HepG2 (cell line): Measurements from ENCODE around the gene LRRC3. TPM values are rescaled to one million over a fixed set of nuclear protein-coding genes. Genes with fewer than 3 reads are reported as not detected.

Experiments
- ATAC-seq: fragments of 200-7000 bp; cut with Tn5 transposase; 3 replicates; pipeline ENCODE4 v1.9.1; 2020; ENCODE audit warnings: mild to moderate bottlenecking, moderate library complexity
- BruUV-seq: library from RNA; stranded (reverse); fragments of 400-500 nt; replicated peaks from 2 replicates; lab custom pipeline; 2021; lab: Mats Ljungman, UMichigan
- CTCF ChIA-PET: fragments of 300-600 bp; formaldehyde crosslinking; extraction: SDS; loops from one replicate; lab custom pipeline; 2021; ENCODE audit warnings: low total read pairs, inconsistent platforms, low intra/inter-chr PET ratio; lab: Yijun Ruan, JAX
- POLR2A ChIA-PET: fragments of 350-600 bp; sonication (Branson Sonifier 250); formaldehyde crosslinking; loops from one replicate; lab custom pipeline; 2020; ENCODE audit warnings: antibody characterized with exemption, inconsistent platforms; lab: Yijun Ruan, JAX
- DNase-seq: peaks from one replicate; pipeline ENCODE4 v3.0.0-alpha.2; 2015; ENCODE audit warnings: low spot score
- FAIRE-seq: peaks from 3 replicates; lab custom pipeline; 2011; peaks lifted over from hg19 to GRCh38; lab: Jason Lieb, UNC
- H2AFZ ChIP-seq: one replicate; pipeline ENCODE4 v1.6.1; 2011; ENCODE audit warnings: low read length, inconsistent platforms
- H3K27ac ChIP-seq: fragments of 300-600 bp; 3 replicates; pipeline ENCODE4 v1.8.0; 2011; ENCODE audit warnings: mixed run types, mild to moderate bottlenecking, mixed read lengths, low read length, inconsistent platforms; ENCODE audit not compliant: insufficient read depth; ENCODE audit errors: extremely low read length
- H3K27me3 ChIP-seq, 2 experiments: fragments of 200-600 bp in 1 of 2; 2 replicates in 1 of 2; 3 replicates in 1 of 2; pipeline versions ENCODE4 v1.6.0 to v1.8.0; 2011; ENCODE audit warnings: low read length in 2 of 2, mild to moderate bottlenecking in 2 of 2, moderate library complexity in 2 of 2, inconsistent platforms in 1 of 2; ENCODE audit not compliant: insufficient read depth in 2 of 2, control insufficient read depth in 1 of 2
- H3K36me3 ChIP-seq, 2 experiments: fragments of 200-600 bp in 1 of 2; replicated peaks in 1 of 2; 2 replicates in 1 of 2; 3 replicates in 1 of 2; pipeline versions ENCODE4 v1.5.1 to v1.8.0; 2011; ENCODE audit warnings: low read length in 2 of 2, inconsistent platforms in 1 of 2; ENCODE audit not compliant: insufficient read depth in 2 of 2, control insufficient read depth in 1 of 2
- H3K4me1 ChIP-seq: 2 replicates; pipeline ENCODE4 v1.5.1; 2012; ENCODE audit warnings: low read length, inconsistent platforms; ENCODE audit not compliant: insufficient read depth
- H3K4me2 ChIP-seq: 2 replicates; pipeline ENCODE4 v1.6.0; 2011; ENCODE audit warnings: low read depth, low read length, inconsistent platforms
- H3K4me3 ChIP-seq, 3 experiments: fragments of 200-600 bp in 1 of 3; sonication (generic), shearing (Covaris generic) in 1 of 3; replicated peaks in 1 of 3; 2 replicates each; pipeline ENCODE4 v1.5.1; 2011 to 2016; ENCODE audit warnings: low read length in 3 of 3, inconsistent platforms in 2 of 3, low read depth in 2 of 3, mild to moderate bottlenecking in 2 of 3, control low read depth in 1 of 3, mixed read lengths in 1 of 3; ENCODE audit not compliant: insufficient read depth in 1 of 3
- H3K79me2 ChIP-seq: one replicate; pipeline ENCODE4 v1.6.1; 2011; ENCODE audit warnings: low read length, inconsistent platforms; ENCODE audit not compliant: insufficient read depth
- H3K9ac ChIP-seq: 2 replicates; pipeline ENCODE4 v1.6.0; 2011; ENCODE audit warnings: mild to moderate bottlenecking, low read depth, low read length, inconsistent platforms; ENCODE audit not compliant: insufficient read depth
- H3K9me3 ChIP-seq: 2 replicates; pipeline ENCODE4 v1.5.1; 2012; ENCODE audit warnings: mild to moderate bottlenecking, low read length
- H4K20me1 ChIP-seq: 2 replicates; pipeline ENCODE4 v1.6.0; 2011; ENCODE audit warnings: inconsistent platforms, mild to moderate bottlenecking, low read length, moderate library complexity; ENCODE audit not compliant: insufficient read depth
- CENPT ChIP-seq: sonication (generic); formaldehyde crosslinking; IDR thresholded peaks from 2 replicates; pipeline ENCODE4 v1.8.0; 2022; ENCODE audit warnings: low read depth, mild to moderate bottlenecking, moderate library complexity, missing genetic modification reagents
- EED ChIP-seq: sonication (generic); formaldehyde crosslinking; IDR thresholded peaks from 2 replicates; pipeline ENCODE4 v1.5.0; 2020; ENCODE audit warnings: mild to moderate bottlenecking, missing genetic modification reagents
- FOXJ3 ChIP-seq: sonication (generic); formaldehyde crosslinking; IDR thresholded peaks from 2 replicates; pipeline ENCODE4 v1.4.0; 2020; ENCODE audit warnings: missing genetic modification reagents, mild to moderate bottlenecking, borderline replicate concordance
- GLI4 ChIP-seq: sonication (generic); formaldehyde crosslinking; IDR thresholded peaks from 2 replicates; pipeline ENCODE4 v1.5.1; 2020; ENCODE audit warnings: missing genetic modification reagents, mild to moderate bottlenecking, moderate library complexity, borderline replicate concordance
- HDAC1 ChIP-seq: sonication (generic); formaldehyde crosslinking; IDR thresholded peaks from 2 replicates; pipeline ENCODE4 v1.5.1; 2020; ENCODE audit warnings: mild to moderate bottlenecking, missing genetic modification reagents
- MTF2 ChIP-seq: sonication (generic); formaldehyde crosslinking; IDR thresholded peaks from 2 replicates; pipeline ENCODE4 v1.5.0; 2020; ENCODE audit warnings: missing genetic modification reagents, borderline replicate concordance
- NFKBIZ ChIP-seq: IDR thresholded peaks from 2 replicates; pipeline ENCODE4 v1.6.1; 2018; ENCODE audit warnings: missing genetic modification reagents, missing compliant biosample characterization
- PATZ1 ChIP-seq: sonication (generic); formaldehyde crosslinking; IDR thresholded peaks from 2 replicates; pipeline ENCODE4 v1.4.0; 2020; ENCODE audit warnings: missing genetic modification reagents
- SNAPC5 ChIP-seq: sonication (generic); formaldehyde crosslinking; IDR thresholded peaks from 2 replicates; pipeline ENCODE4 v1.8.1; 2023; ENCODE audit warnings: mild to moderate bottlenecking, missing genetic modification reagents, borderline replicate concordance
- TCF7L2 ChIP-seq: IDR thresholded peaks from 2 replicates; pipeline ENCODE4 v1.6.1; 2011; ENCODE audit warnings: mild to moderate bottlenecking, low read depth, low read length, moderate library complexity
- YEATS2 ChIP-seq: sonication (generic); formaldehyde crosslinking; IDR thresholded peaks from 2 replicates; pipeline ENCODE4 v1.4.0; 2020; ENCODE audit warnings: missing genetic modification reagents, borderline replicate concordance
- ZBTB37 ChIP-seq: sonication (generic); formaldehyde crosslinking; IDR thresholded peaks from 2 replicates; pipeline ENCODE4 v1.4.0; 2020; ENCODE audit warnings: mild to moderate bottlenecking, missing genetic modification reagents
- ZNF296 ChIP-seq: sonication (generic); formaldehyde crosslinking; conservative IDR thresholded peaks from 2 replicates; pipeline ENCODE4 v1.5.0; 2020; ENCODE audit warnings: mild to moderate bottlenecking, missing genetic modification reagents
- ZNF598 ChIP-seq: sonication (generic); formaldehyde crosslinking; IDR thresholded peaks from 2 replicates; pipeline ENCODE4 v1.5.1; 2020; ENCODE audit warnings: mild to moderate bottlenecking, missing genetic modification reagents, borderline replicate concordance
- ZNF772 ChIP-seq: sonication (generic); formaldehyde crosslinking; IDR thresholded peaks from 2 replicates; pipeline ENCODE4 v1.5.0; 2020; ENCODE audit warnings: mild to moderate bottlenecking, missing genetic modification reagents
- ZSCAN30 ChIP-seq: sonication (generic); formaldehyde crosslinking; IDR thresholded peaks from 2 replicates; pipeline ENCODE4 v1.5.0; 2020; ENCODE audit warnings: mild to moderate bottlenecking, missing genetic modification reagents
- WGBS: methylation state at CpG from one replicate; pipeline ENCODE4 v1.1.6; 2017; ENCODE audit warnings: low lambda C conversion rate; 5-methylcytosine and 5-hydroxymethylcytosine counted together
- in situ Hi-C: cut with HindIII; loops from 2 replicates; pipeline ENCODE4 v1.10.0; 2017; ENCODE audit warnings: low pct_unique_long_range_greater_than_20kb; ENCODE audit not compliant: extremely low pct_ligation_motif_present
- intact Hi-C: fragments of 100-400 bp; cut with micrococcal nuclease; formaldehyde crosslinking; loops from one replicate; pipeline ENCODE4 v1.10.0; 2022; ENCODE audit not compliant: unreplicated experiment
- polyA plus RNA-seq, 8 experiments: library from polyadenylated mRNA; depleted of rRNA in 3 of 8; stranded (reverse) in 7 of 8; unstranded in 1 of 8; fragments of >200 nt; fragmentation: Illumina TruSeq in 4 of 8; extraction: Trizol in 4 of 8; gene quantifications; 2 replicates each; pipeline versions ENCODE4 v1.2.1 to v1.2.3, GENCODE V29; 2011 to 2016; ENCODE audit warnings: low read depth in 4 of 8, missing spikeins in 1 of 8, mixed read lengths in 1 of 8; ENCODE audit not compliant: insufficient read depth in 1 of 8
- total RNA-seq, 5 experiments: library from RNA; depleted of rRNA; stranded (reverse); fragments of >200 nt; fragmentation: Illumina TruSeq; extraction: Trizol; gene quantifications; 2 replicates each; pipeline ENCODE4 v1.2.3, GENCODE V29; 2016; ENCODE audit warnings: low read depth in 1 of 5

The LRRC3 gene
- total and polyA plus RNA-seq, 2 of the 13 experiments (the other 11 are each of a cell fraction or from before 2014, with no cell fraction given) = 4.8 to 16.5 TPM

GRCh38 chr21:44508711-44509445 lies 53.6 kb downstream of the LRRC3 start:
- no peaks in the 10 kb centered on the region for H4K20me1 ChIP-seq
- no TSS peak for BruUV-seq
- ATAC-seq (no peak), FAIRE-seq (no peak), DNase-seq (no peak)
- in situ Hi-C loops = loop anchor here (5.0 kb wide), 1 partner anchor 228 kb away; no protein-coding TSS in a partner anchor
- no peak overlapping the region for H2AFZ ChIP-seq
- no peaks in the 10 kb centered on the region; a peak in 1 of 5 replicates for H3K27me3 ChIP-seq
- no peak overlapping the region for H3K9ac ChIP-seq
- peaks cover 14 to 19% of the 10 kb centered on the region in 2 experiments for H3K36me3 ChIP-seq
- WGBS = 96% methylated on average over 29 of the region's 30 CpGs
- CTCF ChIA-PET = no interaction called here
- POLR2A ChIA-PET = interaction anchor here (1.0 kb wide), 1 partner anchor 10 kb away, joined by 3 read pairs; no protein-coding TSS in a partner anchor
- H3K27ac ChIP-seq = no peak overlapping the region
- no peak overlapping the region for H3K4me3 ChIP-seq
- H3K4me2 ChIP-seq = peak overlapping the region; percentile 26
- peaks cover 61% of the 10 kb centered on the region for H3K4me1 ChIP-seq
- H3K79me2 ChIP-seq = peaks cover 25% of the 10 kb centered on the region
- no peaks in the 10 kb centered on the region for H3K9me3 ChIP-seq
- intact Hi-C loops = no loop called here
- TF ChIP-seq ZBTB37 (CRISPR knock-in tag) (no peak), TCF7L2 (no peak), HDAC1 (CRISPR knock-in tag) (no peak), NFKBIZ (no peak), PATZ1 (CRISPR knock-in tag) (no peak), MTF2 (no peak), EED (CRISPR knock-in tag) (no peak), CENPT (no peak), ZNF772 (CRISPR knock-in tag) (no peak), FOXJ3 (CRISPR knock-in tag) (no peak), ZNF296 (CRISPR knock-in tag) (no peak), ZSCAN30 (CRISPR knock-in tag) (no peak), YEATS2 (CRISPR knock-in tag) (no peak), GLI4 (CRISPR knock-in tag) (no peak), ZNF598 (CRISPR knock-in tag) (no peak), SNAPC5 (CRISPR knock-in tag) (no peak)
